Stimulated activated CD8-positive, alpha-beta memory T cell treated with anti-CD3 and anti-CD28 coated beads, Interleukin-7, amount 100 ng/mL, for 48 hours (primary cell): ENCODE measurements around the gene EPHA2.

Experiments used
- DNase-seq, 2 donors: peaks; one replicate each; pipeline ENCODE4 v3.0.0-alpha.2; 2020; ENCODE audit warnings: low read depth in 1 of 2; ENCODE audit errors: extremely low read depth in 1 of 2

EPHA2 gene

GRCh38 chr1:16184557-16185303 is 28.9 kb upstream of the EPHA2 start:
- DNase-seq: no peak

GRCh38 chr1:16183765-16184556 is 28.1 kb upstream of the EPHA2 start:
- no peak for DNase-seq

- no peak for DNase-seq
Observed at GRCh38 chr1:16183179-16183578, 27.3 kb upstream of the EPHA2 start.

DNA sequence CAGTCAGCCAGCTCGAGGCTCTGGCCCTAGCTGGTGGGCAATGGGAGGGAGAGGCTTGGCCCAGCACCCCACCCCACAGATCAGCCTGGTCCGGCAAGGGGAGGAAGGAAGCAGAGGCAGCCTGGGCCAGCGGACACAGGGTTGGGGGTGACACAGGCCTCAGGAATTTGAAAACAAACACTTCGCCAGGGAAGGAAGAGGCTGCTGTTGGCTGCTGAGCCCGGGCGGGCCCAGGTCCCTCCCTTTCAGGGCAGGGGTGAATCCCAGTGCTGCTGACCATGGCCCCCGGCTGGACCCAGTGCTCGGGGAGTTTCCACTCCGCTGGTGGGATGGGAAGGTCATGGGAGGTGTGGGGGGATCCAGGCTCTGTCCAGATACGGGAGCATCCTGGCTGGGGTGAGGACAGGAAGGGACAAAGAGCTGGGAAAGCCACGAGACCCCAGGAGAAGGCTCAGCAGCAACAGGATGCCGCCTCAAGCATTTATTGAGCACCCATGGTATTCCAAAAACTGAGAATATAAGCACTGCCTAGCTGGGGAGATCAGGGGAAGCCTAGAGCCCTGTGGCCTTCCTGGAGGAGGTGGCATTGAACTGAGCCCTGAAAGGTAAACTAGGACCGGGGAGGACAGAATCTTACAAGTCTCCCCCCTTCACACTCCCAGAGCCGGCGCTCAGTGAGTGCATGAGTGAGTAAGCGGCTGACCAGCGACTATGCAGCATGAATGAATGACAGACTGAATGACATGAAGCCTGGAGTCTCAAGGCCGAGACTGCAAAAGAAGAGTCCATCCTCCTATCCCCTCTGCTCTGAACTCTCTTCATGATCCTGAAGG is 26.2 kb upstream of the EPHA2 start:
- DNase-seq: no peak

GRCh38 chr1:16180291-16180824 is 24.5 kb upstream of the EPHA2 start:
- no peak for DNase-seq

DNA sequence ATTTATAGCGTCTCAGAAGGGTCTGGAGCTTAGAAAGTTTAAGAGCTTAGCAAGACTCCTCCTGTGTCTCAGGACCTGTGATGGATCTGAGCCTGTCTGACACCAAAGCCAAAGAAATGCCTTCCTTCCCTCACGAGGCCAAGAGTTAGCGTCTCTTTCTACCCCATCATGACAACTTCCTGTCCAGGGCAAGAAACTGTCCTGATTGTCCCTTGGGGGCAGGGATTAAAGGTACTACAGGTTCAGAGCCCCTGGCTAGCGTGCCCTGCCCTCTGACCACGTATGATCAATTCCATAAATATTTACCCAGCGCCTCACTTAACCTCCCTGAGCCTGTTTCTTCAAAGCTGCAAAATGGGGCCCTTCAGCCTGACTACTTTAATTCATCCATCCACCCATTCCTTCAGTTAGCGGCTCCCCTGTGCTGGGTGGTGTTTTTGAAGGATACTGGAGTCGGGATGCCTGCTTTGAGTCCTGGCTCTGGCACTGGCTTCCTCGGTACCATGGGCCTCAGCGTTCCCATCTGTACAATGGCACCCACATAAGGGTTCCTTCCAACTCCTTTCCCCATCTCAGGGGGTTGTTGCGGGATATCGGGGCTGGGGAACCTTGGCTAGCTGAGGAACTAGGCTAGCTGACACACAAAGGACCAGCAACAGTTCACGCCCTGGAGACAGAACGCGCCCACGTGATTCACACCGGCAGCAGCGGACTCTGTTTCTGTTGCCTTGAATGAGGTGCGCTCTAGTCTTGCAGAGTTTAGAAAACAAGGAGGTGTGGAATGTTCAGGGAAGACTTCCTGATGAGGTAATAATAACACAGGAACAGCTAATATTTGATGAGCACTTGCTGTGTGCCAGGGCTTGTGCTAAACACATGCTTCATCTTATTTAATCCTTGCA is 23.0 kb upstream of the EPHA2 start:
- DNase-seq: no peak

DNA sequence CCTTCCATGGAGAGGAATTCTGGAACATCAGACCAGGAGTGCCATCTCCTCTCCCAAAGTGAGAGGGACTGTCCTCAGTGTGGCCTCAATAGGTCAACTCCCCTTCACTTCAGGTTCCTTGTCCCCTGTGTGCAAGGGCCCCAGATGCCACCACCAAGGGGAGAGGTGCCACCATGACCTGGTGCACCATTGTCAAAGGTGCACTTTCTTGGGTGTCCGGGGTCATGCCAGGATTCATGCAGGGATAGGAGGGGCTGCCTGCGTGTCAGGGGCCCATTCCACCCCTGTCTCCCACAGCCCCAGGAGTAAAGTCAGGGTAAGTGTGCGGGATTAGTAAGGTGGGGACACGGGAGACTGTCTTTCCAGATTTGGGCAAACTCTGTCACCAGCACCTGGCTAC is 21.4 kb upstream of the EPHA2 start:
- no peak for DNase-seq

DNA sequence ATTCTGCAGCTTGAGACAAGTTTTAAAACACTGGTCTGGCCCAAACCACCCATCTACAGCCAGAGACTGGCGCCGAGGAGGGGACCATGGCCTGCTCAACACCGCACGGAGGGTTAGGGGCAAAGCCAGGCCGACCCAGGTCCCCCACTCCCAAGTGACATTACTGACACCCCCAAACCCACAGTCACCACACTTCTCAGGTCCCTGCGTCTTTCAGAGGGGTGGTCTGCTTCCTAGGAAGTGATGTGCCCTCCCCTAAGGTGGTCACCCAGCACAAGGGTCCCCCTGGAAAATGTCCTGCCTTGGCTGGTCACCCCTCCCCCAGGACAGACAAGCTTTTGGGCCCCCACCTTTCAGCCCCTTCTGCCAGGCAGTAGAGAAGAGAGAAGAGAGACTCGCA is 20.8 kb upstream of the EPHA2 start:
- no peak for DNase-seq

GRCh38 chr1:16175610-16176553 is 20.0 kb upstream of the EPHA2 start:
- no peak for DNase-seq

DNA sequence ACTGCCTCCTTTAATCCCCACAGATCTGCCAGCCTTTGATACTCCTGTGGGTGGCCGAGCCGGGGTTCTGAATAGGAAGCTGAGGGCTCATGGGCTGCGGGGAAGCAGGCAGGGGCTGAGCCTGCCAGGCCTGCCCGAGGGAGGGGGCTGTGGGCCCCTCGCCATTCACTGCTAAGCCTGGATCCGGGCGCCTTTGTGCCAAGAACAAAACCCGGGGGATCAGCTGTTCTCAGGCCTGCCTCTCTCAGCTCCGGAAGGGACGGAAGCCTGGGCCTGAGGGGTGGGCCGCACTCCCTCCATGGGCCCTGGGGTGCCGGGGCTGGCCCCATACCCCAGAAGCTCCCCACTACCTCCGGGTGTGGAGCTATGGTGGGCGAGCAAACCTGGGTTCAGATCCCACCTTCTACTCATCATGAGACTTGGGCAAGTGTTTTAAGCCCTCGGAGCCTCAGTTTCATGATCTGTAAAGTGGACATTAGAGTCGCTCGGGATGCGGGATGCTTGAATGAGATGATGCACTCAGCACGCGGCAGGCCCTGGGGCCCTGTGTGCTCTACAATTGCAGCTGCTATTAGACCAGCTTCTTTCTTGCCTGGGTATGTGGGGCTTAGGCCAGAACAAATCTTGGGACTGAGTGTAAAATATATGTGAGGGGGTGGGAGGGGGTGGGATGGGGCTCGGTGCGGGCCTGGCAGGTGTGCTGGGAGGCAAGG is 19.2 kb upstream of the EPHA2 start:
- no peak for DNase-seq

DNA sequence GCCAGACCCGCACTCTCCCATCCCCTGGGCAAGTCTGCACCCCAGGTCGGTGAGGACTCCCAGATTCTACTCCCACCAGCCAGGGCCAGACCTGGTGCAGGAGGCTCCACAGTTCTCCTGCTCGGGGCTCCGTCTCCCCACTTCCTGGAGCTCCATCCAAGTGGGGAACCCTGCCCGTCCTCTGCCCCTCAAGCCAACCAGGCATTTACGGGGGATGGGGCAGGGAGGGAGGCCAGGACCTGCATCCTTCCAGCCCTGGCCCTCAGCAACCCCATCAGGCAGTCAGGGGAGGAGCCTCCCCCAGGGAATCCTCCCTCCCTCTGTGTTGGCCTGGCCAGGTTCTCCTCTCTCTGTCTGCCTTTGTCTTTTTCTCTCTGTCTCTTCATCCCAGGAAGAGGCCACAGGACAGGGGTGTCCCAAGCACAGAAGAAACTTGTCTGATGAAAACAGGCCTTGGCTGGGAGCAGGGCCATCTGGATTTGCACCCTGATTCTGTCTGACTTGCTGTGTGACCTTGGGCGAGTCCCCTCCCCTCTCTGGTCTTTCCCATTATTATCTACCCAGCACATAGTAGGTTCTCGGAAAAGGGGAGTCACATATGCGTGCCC is 18.5 kb upstream of the EPHA2 start:
- DNase-seq: no peak

GRCh38 chr1:16173447-16174260 is 17.8 kb upstream of the EPHA2 start:
- DNase-seq: no peak

DNA sequence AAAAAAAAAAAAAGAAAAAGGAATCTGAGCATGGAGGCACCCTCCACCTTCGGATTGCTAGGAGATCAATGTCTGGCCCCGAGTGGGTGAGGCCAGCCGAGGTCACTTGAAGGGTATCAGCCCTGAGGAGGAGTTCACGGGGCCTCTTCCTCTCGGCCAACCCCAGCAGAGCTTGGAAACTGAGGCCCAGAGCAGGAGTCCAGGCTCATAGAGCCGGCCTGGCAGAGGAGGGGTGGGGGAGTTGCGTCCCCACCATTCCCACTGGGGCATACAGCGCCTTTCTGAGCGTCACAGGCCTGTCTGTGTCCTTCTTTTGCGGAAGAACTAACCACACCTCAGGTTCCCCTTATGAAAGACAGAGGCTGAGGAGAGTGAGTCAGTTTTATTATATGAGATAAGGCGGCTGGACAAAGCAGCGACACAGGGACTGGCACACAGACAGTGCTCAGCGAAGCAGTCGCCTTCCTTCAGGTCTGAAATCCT is 17.1 kb upstream of the EPHA2 start:
- DNase-seq: no peak

- DNase-seq: no peak
Observed at GRCh38 chr1:16172218-16172830, 16.5 kb upstream of the EPHA2 start.

DNA sequence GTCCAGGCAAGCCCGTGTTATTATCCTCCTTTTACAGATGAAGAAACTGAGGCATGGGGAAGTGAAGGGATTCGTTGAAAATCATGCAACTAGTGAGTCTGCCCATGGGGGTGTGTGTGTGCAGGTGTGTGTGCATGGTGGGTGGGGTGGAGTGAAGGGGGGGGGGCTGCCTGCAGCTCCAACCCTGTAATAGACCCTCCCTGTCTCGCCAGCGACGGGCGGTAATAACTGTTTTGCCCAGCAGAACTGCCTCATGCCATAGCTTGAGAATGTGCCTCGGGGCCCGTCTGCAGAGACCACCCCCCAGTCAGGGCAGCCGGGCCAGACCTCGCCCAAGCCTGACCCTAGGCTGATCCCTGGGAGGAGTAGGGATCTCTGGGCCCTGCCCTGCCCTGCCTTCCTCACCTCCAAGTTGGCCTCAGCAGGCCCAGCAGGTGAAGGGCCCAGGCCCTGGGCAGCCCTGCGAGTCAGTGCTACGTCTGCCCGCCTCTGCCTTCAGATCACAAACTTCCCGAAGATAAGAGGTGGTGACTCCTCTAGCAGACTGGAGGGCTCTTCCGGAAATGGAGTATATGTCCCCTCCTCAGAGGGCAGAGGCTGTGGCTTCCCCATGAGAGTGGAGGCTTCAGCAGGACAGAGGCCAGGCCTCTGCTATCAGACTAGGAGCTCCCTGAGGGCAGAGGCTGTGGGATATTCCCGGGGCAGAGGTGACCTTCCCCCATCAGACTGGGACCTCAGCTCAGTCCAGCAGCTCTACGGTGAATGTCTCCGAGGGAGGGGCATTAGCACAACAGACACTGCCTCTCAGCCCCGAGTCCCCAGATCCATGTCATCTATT is 15.7 kb upstream of the EPHA2 start:
- DNase-seq: no peak

GRCh38 chr1:16170283-16170673 is 14.4 kb upstream of the EPHA2 start:
- no peak for DNase-seq
